ENCODE results near the gene BDH1. TPM values are rescaled to one million over a fixed set of nuclear protein-coding genes. Genes with fewer than 3 reads are reported as not detected.

The BDH1 gene
- total RNA-seq, 2 donors from 2014 or later, result 32.5 to 49.0 TPM

DNA sequence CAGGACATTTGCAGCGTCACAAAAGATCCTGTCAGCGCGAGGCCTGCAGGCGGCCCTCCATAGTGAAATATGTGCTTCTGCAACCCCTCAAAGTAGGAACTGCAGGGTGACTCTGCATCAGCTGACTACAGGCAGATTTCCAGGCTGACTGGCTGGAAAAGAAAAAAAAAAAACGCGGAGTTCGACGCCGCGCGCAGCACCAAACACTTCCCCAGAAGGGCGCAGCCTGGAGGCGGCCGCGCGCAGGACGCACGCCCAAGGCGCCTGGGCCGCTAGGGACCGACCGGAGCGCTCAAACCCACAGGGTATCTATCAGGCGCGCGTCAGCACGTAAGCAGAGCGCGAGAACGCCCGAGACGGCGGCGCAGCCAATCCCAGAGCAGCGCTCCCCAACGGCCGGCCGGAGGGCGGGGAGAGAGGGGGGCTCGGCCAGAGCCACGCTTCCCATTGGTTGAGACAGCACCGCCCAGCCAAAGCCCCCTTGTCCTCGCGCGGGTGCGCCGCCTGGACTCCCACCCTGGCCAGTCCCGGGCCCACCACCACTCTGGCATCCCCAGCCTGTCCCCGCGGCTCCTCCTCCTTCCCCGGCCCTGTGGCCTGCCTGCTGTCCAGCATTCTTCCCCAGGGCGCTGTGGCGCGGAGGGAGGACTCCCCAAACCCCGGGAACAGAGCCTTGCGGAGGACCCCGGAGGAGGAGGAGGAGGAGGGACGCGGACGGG, 1.0 kb downstream of the BDH1 start:
- peak; percentile 77 for TF ChIP-seq CTCF (conservative IDR thresholded peaks at IDR 0.05)
- H3K4me1 ChIP-seq (ENCODE audit: control insufficient read depth, insufficient read depth, low read length), result peaks cover 3% of the 10 kb centered on the region
- peak overlapping the region; percentile 79 for H3K27ac ChIP-seq (ENCODE audit: low read depth, low read length)
- Mint-ChIP-seq H3K9me3 (peaks cover 10% of the 10 kb centered on the region), H3K4me3 (peak overlapping the region; percentile 72), H3K27me3 (ENCODE audit: insufficient read depth) (peaks cover 21% of the 10 kb centered on the region), H3K36me3 (ENCODE audit: low read depth) (peaks cover 16% of the 10 kb centered on the region), H3K27ac (peak overlapping the region; percentile 93), H3K4me1 (peaks cover 14% of the 10 kb centered on the region)
- peaks cover 40% of the 10 kb centered on the region for H3K27me3 ChIP-seq (ENCODE audit: control insufficient read depth, insufficient read depth, low read length, poor library complexity, severe bottlenecking)
- peaks cover 14% of the 10 kb centered on the region for H3K9me3 ChIP-seq (ENCODE audit: control insufficient read depth, low read length)
- H3K36me3 ChIP-seq (ENCODE audit: control insufficient read depth, insufficient read depth, low read length), result no peaks in the 10 kb centered on the region
- peak overlapping the region; percentile 82 for H3K4me3 ChIP-seq (ENCODE audit: low read length)
- DNase-seq, result peak; percentile 98
- WGBS, 2 experiments (ENCODE audit: insufficient coverage in 1 of 2, insufficient read length in 1 of 2), result 4 to 7% methylated on average over 26 to 60 of the region's 60 CpGs
- peak overlapping the region; percentile 25 for H3K9ac ChIP-seq (ENCODE audit: extremely low read depth, low read length, poor library complexity, severe bottlenecking)

- H3K9ac ChIP-seq (ENCODE audit: extremely low read depth, low read length, poor library complexity, severe bottlenecking), result peak overlapping the region; percentile 25
- peaks cover 9% of the 10 kb centered on the region for H3K9me3 ChIP-seq (ENCODE audit: control insufficient read depth, low read length)
- DNase-seq, result no peak
- 78 to 83% methylated on average over 5 to 10 of the region's 10 CpGs for WGBS, 2 experiments (ENCODE audit: insufficient coverage in 1 of 2, insufficient read length in 1 of 2)
- peaks cover 40% of the 10 kb centered on the region for H3K27me3 ChIP-seq (ENCODE audit: control insufficient read depth, insufficient read depth, low read length, poor library complexity, severe bottlenecking)
- H3K4me3 ChIP-seq (ENCODE audit: low read length), result peak overlapping the region; percentile 82
- H3K36me3 ChIP-seq (ENCODE audit: control insufficient read depth, insufficient read depth, low read length), result no peaks in the 10 kb centered on the region
- Mint-ChIP-seq H3K4me1 (peaks cover 18% of the 10 kb centered on the region), H3K9me3 (peaks cover 4% of the 10 kb centered on the region), H3K36me3 (ENCODE audit: low read depth) (peaks cover 16% of the 10 kb centered on the region), H3K4me3 (peak overlapping the region; percentile 72), H3K27me3 (ENCODE audit: insufficient read depth) (peaks cover 19% of the 10 kb centered on the region), H3K27ac (peak overlapping the region; percentile 84)
- H3K27ac ChIP-seq (ENCODE audit: low read depth, low read length), result no peak overlapping the region
- TF ChIP-seq CTCF (conservative IDR thresholded peaks at IDR 0.05), result no peak
- peaks cover 3% of the 10 kb centered on the region for H3K4me1 ChIP-seq (ENCODE audit: control insufficient read depth, insufficient read depth, low read length)
Observed at GRCh38 chr3:197554196-197554561, 1.6 kb downstream of the BDH1 start.

DNA sequence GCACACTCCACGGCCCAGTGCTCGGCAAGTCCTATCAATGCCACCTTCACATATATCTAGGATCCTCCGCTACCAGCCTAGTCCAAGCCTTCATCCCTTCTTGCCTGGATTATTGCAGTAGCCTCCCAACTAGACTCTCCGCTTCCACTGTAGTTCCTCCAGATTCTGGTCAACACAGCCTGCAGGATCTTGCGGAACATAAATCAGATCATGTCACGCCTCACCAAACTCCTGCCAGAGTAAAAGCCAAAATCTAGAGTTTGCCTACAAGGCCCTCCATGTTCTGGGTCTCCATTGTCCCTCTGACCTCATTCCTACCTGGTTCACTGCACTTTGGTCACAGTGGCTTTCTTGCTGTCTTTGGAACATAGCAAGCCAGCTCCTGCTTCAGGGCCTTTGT, 3.6 kb downstream of the BDH1 start:
- H3K4me3 ChIP-seq (ENCODE audit: low read length), result no peak overlapping the region
- H3K27ac ChIP-seq (ENCODE audit: low read depth, low read length), result no peak overlapping the region
- Mint-ChIP-seq H3K9me3 (no peaks in the 10 kb centered on the region), H3K4me3 (no peak overlapping the region), H3K27me3 (ENCODE audit: insufficient read depth) (peaks cover 9% of the 10 kb centered on the region), H3K4me1 (peaks cover 32% of the 10 kb centered on the region), H3K27ac (no peak overlapping the region), H3K36me3 (ENCODE audit: low read depth) (peaks cover 16% of the 10 kb centered on the region)
- H3K9ac ChIP-seq (ENCODE audit: extremely low read depth, low read length, poor library complexity, severe bottlenecking), result no peak overlapping the region
- WGBS, 2 experiments (ENCODE audit: insufficient coverage in 1 of 2, insufficient read length in 1 of 2), result 93 to 96% methylated on average over 6 of the region's 6 CpGs
- peaks cover 3% of the 10 kb centered on the region for H3K4me1 ChIP-seq (ENCODE audit: control insufficient read depth, insufficient read depth, low read length)
- H3K9me3 ChIP-seq (ENCODE audit: control insufficient read depth, low read length), result no peaks in the 10 kb centered on the region
- DNase-seq, result no peak
- peaks cover 28% of the 10 kb centered on the region for H3K27me3 ChIP-seq (ENCODE audit: control insufficient read depth, insufficient read depth, low read length, poor library complexity, severe bottlenecking)
- no peak for TF ChIP-seq CTCF (conservative IDR thresholded peaks at IDR 0.05)
- H3K36me3 ChIP-seq (ENCODE audit: control insufficient read depth, insufficient read depth, low read length), result no peaks in the 10 kb centered on the region

Measured in endodermal cell (in vitro differentiated cells).